Hepatic stellate cell (primary cell): ENCODE data around the gene RBM39.
"Not testable (repeated sequence)": the region's sequence is repeated elsewhere in the genome, so short reads cannot be mapped to it uniquely, and the experiment has no call there.

Experiments used
- DNase-seq: peaks from one replicate; pipeline ENCODE4 v3.0.0; 2011; ENCODE audit warnings: low spot score

Gene RBM39

DNA sequence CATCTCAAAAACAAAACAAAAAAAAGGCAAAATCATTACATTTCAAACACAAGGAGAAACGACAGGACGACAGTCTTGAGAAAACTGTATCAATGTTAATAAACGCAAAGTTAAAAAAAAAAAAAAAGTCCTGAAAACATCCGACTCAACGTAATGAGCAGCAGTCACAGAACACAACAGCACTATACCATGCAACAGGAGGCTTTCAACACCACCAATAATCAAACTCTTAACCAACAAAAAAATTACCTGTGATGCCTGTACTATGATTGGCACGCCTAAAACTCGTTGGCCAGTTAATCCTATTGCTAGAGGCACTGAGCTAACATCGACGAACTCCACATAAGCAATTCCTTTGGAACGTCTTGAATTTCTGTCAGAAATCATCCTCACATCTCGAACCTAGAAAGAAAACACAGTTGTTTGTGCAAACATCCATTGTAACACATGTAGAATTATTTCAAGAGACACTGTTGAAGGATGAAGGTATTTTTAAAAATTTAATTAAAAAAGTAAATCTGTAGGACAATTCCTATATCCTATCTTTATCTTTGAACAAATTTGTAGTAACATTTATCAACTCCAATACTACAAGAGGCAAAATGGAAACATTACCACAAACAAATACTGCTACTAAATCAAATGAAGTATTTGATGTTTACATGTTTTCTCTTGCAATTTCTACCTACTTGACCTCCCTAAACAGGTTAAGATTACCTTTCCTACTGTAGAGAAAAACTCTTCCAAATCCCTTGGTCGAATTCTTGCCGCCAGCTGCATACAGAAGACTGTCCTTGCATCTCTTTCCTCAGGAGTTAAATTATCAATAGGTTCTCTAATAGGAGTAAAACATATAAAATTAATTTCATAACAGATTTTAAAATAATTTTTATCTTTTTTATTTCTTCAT is 17.5 kb downstream of the RBM39 start:
- DNase-seq, result no peak

GRCh38 chr20:35723652-35724320 is 18.3 kb downstream of the RBM39 start:
- DNase-seq, result not testable (repeated sequence)

GRCh38 chr20:35723275-35723639 is 18.8 kb downstream of the RBM39 start:
- DNase-seq, result not testable (repeated sequence)

DNA sequence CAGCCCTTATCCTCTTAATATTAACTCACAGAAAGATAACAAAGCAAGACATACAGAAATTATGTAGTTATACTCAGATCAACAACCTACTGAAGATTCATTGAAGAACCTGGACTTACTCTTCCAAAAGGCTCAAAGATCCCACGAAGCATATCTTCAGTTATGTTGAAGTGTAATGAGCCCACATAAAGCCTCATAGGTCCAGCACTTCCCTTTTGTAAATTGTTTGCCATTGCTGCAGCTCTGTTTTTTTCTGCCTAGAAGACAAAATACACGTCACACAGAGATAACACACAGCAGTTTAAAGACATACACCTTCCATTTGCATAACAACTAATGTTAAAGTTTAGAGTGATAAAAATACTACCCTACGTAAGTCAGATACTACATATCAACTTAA is 20.4 kb downstream of the RBM39 start:
- DNase-seq, result no peak

GRCh38 chr20:35721219-35721618 is 20.8 kb downstream of the RBM39 start:
- no peak for DNase-seq

- DNase-seq, result no peak
Measured at GRCh38 chr20:35720165-35721123, 21.6 kb downstream of the RBM39 start.

DNA sequence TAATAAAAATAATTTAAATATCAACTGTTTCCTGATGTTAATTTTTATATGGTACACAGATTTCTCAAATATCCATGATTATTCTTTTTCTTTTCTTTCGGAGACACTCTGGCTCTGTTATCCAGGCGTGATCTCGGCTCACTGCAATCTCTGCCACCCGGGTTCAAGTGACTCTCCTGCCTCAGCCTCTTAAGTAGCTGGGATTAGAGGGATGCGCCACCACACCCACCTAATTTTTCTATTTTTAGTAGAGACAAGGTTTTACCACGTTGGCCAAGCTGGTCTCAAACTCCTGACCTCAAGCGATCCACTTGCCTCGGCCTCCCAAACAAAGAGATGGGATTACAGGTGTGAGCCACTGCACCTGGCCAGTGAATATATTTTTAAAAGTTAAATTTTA is 22.3 kb downstream of the RBM39 start:
- no peak for DNase-seq

- DNase-seq, result no peak
Measured at GRCh38 chr20:35718972-35719635, 23.0 kb downstream of the RBM39 start.

DNA sequence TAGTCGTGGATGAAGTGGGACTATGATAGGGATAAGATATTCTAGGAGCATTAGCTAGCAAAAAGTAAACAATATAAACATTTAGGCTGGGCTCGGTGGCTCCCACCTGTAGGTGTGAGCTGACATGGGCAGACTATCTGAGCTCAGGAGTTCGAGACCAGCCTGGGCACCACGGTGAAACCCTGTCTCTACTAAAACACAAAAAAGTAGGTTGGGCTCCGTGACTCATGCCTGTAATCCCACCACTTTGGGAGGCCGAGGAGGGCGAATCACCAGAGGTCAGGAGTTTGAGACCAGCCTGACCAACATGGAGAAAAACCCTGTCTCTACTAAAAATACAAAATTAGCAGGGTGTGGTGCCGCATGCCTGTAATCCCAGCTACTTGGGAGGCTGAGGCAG is 23.7 kb downstream of the RBM39 start:
- DNase-seq, result not testable (repeated sequence)

DNA sequence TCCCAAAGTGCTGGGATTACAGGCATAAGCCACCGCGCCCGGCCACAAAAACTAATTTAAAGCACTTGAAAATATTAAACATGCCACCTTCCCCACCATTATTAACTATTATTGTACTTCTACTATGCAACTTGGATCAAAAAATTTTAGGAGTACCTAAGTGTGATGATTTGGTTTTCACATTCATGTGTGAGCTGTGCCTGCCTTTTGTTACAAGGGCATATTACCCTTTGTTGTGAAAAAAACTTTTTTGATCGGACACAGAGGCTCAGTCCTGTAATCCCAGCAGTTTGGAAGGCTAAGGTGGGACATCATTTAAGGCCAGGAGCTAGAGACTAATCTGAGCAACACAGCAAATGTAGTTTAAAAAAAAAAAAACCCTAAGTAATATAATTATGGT is 25.7 kb downstream of the RBM39 start:
- DNase-seq, result no peak

DNA sequence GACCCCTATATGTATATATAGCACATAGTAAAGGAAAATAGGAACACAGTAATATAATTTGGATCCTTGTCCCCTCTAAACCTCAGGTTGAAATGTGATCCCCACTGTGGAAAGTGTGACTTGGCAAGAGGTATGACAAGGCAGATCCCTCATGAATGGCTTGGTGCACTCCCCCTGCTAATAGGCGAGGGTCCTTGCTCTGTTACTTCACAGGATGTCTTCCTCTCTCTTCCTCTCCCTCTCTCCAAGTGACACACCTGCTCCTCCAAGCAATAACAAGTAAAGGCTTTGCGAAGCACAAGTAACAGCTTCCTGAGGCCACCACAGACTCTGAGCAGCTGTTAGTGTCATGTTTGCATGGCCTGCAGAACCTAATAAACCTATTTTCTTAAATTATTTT is 26.4 kb downstream of the RBM39 start:
- DNase-seq, result no peak

GRCh38 chr20:35714127-35714526 is 27.9 kb downstream of the RBM39 start:
- DNase-seq, result no peak

- not testable (repeated sequence) for DNase-seq
Measured at GRCh38 chr20:35713120-35713519, 28.9 kb downstream of the RBM39 start.

- DNase-seq, result no peak
Measured at GRCh38 chr20:35711588-35712209, 30.4 kb downstream of the RBM39 start.

GRCh38 chr20:35710884-35711587 is 31.0 kb downstream of the RBM39 start:
- DNase-seq, result no peak

DNA sequence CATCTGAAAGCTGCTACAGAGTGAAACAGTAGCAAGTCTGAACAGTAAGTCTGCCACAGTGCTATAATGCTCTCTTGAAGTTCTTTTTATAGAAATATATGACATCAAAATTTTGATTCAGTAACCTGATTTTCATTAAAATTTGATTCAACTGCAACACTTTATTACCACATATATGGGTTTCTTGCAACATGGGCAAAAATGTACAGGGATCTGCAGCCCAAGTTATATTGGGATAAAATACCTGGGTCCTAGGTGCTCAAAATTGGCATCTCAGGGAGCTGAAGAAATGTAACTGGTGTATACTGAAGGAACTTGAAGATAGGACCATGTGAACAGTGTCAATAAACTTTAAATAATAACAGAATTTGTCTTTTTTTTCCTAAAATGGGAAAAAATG is 32.0 kb downstream of the RBM39 start:
- no peak for DNase-seq

DNA sequence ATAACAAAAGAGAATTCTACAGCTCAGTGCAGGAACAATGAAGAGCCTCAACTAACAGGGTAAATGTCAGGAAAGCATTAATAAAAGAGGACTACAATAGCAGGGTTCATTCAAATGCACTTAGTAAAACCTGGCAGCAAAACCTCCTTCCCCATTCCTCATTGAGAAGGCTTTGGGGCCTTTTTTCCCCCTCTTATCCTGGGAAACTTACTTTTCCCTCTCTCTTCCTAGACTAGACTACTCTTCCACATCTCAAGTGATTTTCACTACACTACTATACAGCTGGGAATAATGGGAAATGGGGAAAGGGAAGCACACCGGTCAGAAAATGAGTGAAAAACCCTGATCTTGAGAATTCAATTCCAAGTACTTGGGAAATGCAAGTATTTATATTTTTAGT is 32.8 kb downstream of the RBM39 start:
- DNase-seq, result no peak

DNA sequence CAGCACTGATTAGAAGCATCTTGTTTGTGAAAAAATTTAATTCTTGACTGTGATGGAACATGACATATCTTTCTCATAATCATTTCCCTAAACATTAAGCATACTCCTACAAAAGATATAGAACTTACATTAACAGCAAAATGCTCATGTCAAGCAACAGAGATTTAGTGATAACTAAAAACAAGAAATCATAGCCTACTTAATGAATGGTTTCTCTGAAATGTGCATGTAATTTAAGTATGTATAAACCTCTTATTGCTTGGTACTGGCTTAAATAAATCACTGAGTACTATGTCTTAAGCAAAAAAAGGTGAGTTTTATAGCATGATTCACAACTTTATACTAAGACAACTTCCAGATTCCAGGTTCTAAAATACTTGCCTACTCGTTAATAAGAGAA is 33.6 kb downstream of the RBM39 start:
- DNase-seq, result no peak

DNA sequence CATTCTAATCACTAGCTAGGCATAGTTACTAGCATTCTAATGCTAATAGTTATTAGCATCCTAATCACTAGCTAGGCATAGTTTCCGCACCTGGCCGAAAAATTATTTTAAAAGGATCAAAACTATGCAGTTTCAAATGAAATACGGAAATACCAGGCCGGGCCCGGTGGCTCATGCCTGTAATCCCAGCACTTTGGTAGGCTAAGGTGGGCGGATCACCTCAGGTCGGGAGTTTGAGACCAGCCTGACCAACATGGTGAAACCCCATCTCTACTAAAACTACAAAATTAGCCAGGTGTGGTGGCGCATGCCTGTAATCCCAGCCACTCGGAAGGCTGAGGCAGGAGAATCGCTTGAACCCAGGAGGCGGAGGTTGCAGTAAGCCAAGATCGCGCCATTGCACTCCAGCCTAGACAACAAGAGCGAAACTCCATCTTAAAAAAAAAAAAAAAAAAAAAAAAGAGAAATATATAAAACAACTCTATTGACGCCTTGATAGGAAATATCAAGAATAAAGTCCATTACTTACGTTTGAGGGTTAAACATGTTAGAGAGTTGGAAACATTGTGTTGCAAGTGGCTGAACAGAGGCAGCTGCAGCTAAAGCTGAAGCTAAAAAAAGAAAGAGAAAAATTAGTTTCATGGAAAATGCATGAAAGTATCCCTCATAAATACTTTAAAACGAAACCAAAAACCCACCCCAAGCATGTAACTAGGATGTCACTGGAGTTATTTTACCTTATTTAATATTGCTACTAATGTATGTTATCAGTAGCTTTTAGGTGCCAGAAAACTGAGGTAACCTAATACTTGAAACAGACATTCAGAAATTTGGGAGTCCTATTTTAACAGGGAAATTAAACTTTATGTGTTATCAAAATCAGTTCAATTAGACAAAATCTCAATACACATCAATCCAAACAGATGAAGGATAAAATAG is 35.2 kb downstream of the RBM39 start:
- DNase-seq, result not testable (repeated sequence)

DNA sequence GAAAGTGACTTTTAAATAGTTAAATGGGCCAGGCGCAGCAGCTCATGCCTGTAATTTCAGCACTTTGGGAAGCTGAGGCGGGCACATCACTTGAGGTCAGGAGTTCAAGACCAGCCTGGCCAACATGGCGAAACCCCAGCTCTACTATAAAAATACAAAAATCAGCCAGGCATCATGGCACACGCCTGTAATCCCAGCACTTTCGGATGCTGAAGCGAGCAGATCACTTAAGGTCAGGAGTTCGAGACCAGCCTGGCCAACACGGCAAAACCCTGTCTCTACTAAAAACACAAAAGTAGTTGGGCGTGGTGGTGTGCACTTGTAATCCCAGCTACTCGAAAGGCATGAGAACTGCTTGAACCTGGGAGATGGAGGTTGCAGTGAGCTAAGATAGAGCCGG is 36.2 kb downstream of the RBM39 start:
- DNase-seq, result not testable (repeated sequence)
